AG20443 (cell line): ENCODE data around the gene TULP4.
"Not testable (repeated sequence)": the region's sequence is repeated elsewhere in the genome, so short reads cannot be mapped to it uniquely, and the experiment has no call there.

Experiments
- DNase-seq: peaks from one replicate; pipeline ENCODE4 v3.0.0; 2012; ENCODE audit warnings: low spot score, mixed read lengths

TULP4 gene

DNA sequence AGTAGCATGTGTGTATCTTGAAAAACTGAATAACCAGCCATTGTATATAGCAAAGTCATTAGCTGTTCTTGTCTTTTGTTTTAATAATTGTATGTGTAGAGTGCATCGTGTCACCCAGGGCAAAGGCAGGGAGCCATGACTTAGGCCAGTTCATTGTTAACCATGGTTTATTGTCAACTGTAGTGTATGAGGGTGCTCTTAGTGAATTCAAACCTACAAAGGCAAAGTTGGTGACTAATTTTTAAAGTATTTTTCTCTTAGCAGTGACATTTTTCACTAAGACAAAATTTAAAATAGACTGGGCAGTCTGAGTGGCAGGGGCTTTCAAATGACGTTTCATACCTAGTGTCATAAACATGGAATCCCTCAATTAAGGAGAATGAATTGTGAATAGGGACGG lies 79.0 kb downstream of the TULP4 start:
- no peak for DNase-seq

GRCh38 chr6:158391977-158392376 lies 79.7 kb downstream of the TULP4 start:
- not testable (repeated sequence) for DNase-seq

- no peak for DNase-seq
These were observed 83.9 kb downstream of the TULP4 start for GRCh38 chr6:158396136-158396535.

GRCh38 chr6:158397578-158397977 lies 85.3 kb downstream of the TULP4 start:
- DNase-seq, result no peak

GRCh38 chr6:158398252-158399024 lies 86.2 kb downstream of the TULP4 start:
- DNase-seq, result no peak

DNA sequence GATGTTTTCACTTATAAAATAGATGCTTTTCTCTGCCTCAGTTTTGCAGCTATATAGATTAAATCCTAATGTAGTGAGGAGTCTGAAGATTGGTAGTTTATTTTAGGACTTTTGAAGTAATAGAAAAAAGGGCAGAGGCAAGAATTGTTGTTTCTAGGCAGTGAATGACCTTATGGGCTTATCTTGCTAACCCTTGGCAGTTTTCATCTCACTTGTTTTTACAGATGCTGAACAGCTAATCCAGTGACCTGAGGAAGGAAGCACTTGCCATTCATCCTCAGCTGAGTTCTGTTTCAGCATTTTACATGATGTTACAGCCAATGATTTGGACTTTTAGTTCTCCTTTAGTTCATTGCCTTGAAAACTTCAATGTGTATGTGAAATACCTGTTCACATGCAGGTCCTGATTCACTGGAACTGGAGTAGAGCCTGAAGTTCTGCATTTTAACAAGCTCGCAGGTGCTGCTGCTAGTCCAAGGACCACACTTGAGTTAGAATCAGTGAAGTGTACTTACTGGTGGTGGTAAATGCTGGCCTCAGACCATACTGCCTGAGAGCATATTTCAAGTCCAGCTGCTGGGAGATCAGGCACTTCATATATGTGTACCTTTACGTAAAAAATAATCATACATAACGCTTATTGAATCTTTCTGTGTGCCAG lies 86.9 kb downstream of the TULP4 start:
- DNase-seq, result no peak

GRCh38 chr6:158402184-158402583 lies 89.9 kb downstream of the TULP4 start:
- DNase-seq, result no peak

GRCh38 chr6:158405321-158405831 lies 93.1 kb downstream of the TULP4 start:
- not testable (repeated sequence) for DNase-seq

DNA sequence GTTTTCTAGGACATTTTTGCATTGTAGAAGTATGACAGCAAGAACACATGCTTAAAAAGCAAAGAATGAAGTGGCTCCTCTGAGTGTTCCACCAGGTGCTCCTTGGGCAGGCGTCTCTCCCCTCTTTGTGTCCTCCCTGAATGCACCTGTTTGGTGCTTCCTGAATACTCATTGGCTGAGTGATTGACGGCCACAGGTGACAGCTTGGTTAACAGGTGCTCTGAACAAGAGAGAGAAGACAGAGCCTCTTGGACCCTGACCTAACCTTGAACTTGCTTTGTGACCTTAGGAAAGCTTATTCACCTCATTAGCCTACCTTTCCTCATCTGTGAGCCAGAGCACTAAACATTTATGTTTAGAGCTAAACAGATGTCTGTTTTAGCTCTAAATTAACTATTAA lies 93.7 kb downstream of the TULP4 start:
- DNase-seq, result no peak

DNA sequence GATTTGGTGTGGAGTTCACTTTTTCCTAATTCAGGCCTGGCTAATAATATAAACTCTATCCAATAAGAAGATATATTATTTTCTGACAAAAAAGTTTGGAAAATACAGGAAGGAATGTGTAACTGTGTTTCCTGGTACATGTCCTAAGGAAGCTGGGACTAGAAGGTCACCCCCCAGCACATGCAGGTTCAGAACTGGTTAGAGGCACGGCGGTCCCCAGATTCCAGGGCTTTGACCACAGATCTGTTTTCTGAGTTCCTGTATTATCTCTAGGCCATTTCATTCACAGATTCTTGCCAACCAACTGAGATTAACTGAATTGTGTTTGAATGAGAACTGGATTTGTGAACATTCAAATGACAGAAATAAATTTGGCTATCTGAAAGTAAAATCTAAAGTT lies 94.5 kb downstream of the TULP4 start:
- no peak for DNase-seq

GRCh38 chr6:158408013-158408412 lies 95.7 kb downstream of the TULP4 start:
- no peak for DNase-seq

DNA sequence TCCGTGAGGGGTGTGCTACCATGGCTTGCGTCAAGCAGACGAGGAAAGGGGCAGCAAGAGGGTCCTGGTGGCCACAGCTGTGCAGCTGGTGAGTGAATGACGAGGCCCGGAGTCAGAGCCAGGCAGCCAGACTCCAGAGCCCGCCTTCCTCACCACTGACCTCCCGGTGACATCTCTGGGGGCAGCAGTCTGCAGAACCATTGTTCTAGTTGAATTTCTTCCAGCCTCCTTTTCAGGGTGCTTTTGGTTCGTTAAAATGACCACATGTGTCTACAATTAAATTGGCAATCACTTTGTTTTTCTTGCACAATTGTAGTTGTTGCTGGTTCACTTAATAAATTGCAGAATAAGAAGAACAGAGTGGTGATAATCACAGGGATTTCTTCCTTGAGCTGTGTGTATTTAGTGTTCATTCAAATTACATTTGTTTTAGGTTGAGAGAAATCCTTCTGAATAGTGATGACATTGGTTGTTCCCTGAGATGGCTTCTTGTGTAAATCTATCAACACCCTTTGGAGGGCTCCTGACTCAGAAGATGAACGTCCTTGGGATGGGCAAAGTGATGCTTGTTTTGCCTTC lies 96.4 kb downstream of the TULP4 start:
- peak; percentile 75 for DNase-seq

GRCh38 chr6:158409451-158409850 lies 97.2 kb downstream of the TULP4 start:
- peak; percentile 47 for DNase-seq

DNA sequence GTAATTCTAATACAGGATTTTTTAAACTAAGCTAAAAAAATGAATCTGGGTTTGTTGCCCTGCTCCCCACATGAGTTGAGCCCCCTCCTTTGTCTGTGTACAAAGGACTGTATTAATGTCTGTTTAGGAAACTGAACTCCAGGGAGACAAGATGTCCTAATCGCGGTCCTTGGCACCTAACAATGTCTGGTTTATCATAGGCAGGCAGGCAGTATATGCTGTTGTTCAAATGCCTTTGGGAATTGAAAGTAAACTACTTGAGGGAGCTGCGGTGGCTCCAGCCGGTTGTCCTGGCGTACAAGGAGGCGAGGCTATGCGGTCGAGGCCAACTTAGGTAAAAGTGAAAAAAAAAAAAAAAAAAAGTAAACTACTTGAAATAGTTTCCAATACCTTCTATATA lies 98.5 kb downstream of the TULP4 start:
- DNase-seq, result no peak

GRCh38 chr6:158411998-158412397 lies 99.7 kb downstream of the TULP4 start:
- no peak for DNase-seq

DNA sequence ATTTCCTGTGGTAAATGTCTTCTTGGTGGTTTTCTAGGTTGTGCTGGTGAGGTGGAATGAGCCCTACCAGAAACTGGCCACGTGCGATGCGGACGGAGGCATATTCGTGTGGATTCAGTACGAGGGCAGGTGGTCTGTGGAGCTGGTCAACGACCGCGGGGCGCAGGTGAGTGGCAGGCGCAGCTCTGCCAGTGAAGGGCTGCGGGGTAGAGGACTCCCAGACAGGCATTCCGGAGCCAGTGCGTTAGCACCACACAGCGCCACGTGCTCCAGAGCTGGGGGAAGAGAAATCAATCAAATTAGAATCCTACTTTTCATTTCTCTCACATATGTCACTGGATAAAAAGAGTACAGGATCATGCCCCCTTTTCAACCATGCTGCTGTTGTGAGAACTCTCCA lies 100.8 kb downstream of the TULP4 start:
- no peak for DNase-seq

GRCh38 chr6:158413814-158414565 lies 101.7 kb downstream of the TULP4 start:
- no peak for DNase-seq

- DNase-seq, result no peak
These were observed 102.6 kb downstream of the TULP4 start for GRCh38 chr6:158414851-158415262.

GRCh38 chr6:158415666-158416065 lies 103.4 kb downstream of the TULP4 start:
- DNase-seq, result no peak

DNA sequence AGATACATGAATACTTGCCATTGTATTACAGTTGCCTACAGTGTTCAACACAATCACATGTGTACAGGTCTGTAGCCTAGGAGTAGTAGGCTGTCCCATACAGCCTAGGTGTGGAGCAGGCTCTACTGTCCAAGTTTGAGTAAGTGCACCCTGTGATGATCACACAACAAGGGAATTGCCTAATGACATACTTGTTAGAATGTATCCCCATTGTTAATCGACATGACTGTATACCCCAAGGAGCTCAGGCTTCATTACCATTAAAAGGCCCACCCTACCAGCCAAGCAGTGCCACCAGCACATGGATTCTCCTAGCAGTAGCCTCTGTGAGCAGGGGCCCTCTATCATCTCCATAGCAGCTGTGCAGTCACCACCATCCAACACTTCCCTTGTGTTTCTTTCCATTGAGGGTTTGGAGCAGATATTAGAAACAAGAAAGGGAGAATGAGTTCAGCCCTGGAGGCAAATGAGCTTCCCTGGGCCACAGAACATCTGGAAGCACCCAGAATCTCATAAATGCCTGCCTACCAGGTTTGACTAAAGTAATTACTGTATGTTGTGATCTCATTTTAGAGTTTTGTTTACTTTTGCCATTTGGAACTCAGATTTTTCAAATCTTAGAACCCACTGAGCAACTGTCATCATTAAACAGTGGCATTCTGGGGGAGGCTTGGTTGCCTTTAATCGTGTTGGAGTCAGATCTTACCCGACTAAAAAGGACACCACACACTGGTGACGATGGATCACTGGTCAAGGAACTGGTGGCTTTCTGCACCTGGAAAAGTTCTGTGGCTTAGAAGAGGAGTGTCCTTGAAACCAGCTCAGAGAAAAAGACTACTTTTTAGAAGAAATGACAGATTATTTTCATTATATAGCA lies 104.9 kb downstream of the TULP4 start:
- DNase-seq, result no peak

DNA sequence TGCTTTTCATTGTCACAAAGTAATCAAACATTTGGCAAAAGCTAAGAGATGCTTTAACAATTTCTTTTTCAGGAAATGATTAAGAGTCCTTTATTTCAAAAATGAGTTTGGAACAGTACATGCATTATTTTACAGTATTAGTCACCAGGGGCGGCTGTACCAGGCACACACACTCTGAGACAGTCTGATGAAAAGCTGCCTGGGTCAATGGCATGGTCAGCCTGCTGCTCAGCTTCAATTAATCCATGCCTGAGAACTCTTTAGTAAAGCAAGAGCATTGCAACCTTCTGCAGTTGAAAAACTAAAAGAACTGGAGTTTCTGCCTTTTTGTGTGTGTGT lies 105.5 kb downstream of the TULP4 start:
- peak; percentile 79 for DNase-seq

- no peak for DNase-seq
These were observed 106.2 kb downstream of the TULP4 start for GRCh38 chr6:158418501-158418900.
